ENCODE data around the gene MAP2K6.
A peak's percentile ranks its signal among the peaks of the same experiment; 100 is the strongest.

DNA sequence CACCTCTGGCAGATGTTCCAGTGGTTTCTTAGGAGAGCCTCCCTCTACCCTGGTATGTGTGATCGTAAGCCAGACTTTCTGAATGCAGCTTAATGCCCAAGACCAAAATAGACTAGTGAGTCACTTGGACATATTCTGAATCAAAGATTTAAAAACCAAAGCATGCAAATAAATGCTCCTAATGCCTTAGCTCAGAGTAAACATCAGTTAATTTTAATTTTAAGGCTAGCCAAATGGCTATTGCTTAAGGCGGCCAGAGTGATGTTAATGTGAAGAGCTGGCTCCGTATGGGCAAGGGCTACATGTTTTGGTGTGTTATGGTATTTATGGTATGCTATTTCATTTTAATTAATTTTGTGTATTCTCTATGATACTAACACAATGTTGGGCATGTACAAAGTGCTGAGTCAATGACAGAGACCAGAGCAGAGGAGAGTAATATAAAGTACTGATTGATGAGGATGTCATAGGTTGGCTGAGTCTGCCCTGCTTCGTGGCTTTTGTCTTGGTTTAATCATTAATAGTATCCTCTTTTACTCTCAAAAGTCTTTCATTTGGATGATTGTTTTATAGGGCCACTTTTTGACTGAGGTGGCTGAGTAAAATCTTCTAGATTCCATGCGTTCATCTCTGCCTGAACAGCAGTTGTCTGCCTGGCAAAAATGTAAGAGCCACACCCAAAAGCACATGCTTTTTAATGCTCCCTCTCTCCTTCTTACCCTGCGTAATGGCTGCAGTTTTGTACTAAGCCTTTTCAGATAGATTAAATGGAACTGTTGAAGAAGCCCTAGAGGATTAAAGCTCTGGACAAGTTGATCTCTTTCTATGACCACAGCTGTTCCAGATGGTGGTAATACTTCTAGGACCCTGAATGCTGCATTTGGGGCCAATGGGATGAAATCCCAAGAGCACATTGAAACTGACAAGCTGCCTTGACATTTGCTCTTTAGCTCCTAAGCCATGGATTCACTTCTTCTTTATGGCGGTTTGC, 59.6 kb downstream of the MAP2K6 start:
- TF ChIP-seq CTCF (IDR thresholded peaks at IDR 0.05) (no peak), POLR2A (IDR thresholded peaks at IDR 0.05) (no peak), POLR2AphosphoS5 (IDR thresholded peaks at IDR 0.05; ENCODE audit: insufficient read depth in 1 of 2, low read depth in 1 of 2) (peak in 1 of 2 donors; percentile 40)
